ENCODE measurements around the gene ZNF385A. TPM values are rescaled to one million over a fixed set of nuclear protein-coding genes. Genes with fewer than 3 reads are reported as not detected.

Gene ZNF385A
- total and polyA plus RNA-seq, 2 experiments from 2014 or later: 10.9 to 21.7 TPM

- Histone ChIP-seq H3K27ac (ENCODE audit: low read depth) (no peak overlapping the region), H3K4me1 (ENCODE audit: insufficient read depth) (peaks cover 12% of the 10 kb centered on the region), H3K36me3 (ENCODE audit: insufficient read depth) (no peaks in the 10 kb centered on the region), H3K9me2 (ENCODE audit: insufficient read depth) (no peaks in the 10 kb centered on the region), H2AFZ (no peak overlapping the region), H3K27me3 (ENCODE audit: insufficient read depth) (peaks cover 34% of the 10 kb centered on the region), H3K4me3 (no peak overlapping the region), H4K20me1 (replicated peaks; ENCODE audit: insufficient read depth) (no peaks in the 10 kb centered on the region; the same call in 1 of the 2 replicates), H3K4me2 (no peak overlapping the region), H3K79me2 (replicated peaks; ENCODE audit: insufficient read depth) (no peaks in the 10 kb centered on the region), H3F3A (replicated peaks; ENCODE audit: low read depth) (peaks cover 2% of the 10 kb centered on the region; the same call in 1 of the 2 replicates)
- Mint-ChIP-seq H3K27me3 (ENCODE audit: insufficient read depth, low read depth, poor library complexity) (peaks cover 28% of the 10 kb centered on the region), H3K9me3 (no peaks in the 10 kb centered on the region), H3K36me3 (ENCODE audit: low read depth) (peaks cover 23% of the 10 kb centered on the region), H3K4me1 (peaks cover 31% of the 10 kb centered on the region), H3K27ac (no peak overlapping the region), H3K4me3 (no peak overlapping the region)
- TF ChIP-seq NANOG (IDR thresholded peaks at IDR 0.05; ENCODE audit: borderline replicate concordance): no peak
- TF ChIP-seq ZNF462 (CRISPR knock-in tag; IDR thresholded peaks at IDR 0.05): no peak
- TF ChIP-seq EZH2phosphoT487 (IDR thresholded peaks at IDR 0.05; ENCODE audit: unreplicated experiment): no peak
- no peak for TF ChIP-seq ZNF331 (CRISPR knock-in tag; IDR thresholded peaks at IDR 0.05; ENCODE audit: low read depth)
- no peak for TF ChIP-seq ZNF114 (CRISPR knock-in tag; IDR thresholded peaks at IDR 0.05)
- TF ChIP-seq, protein P1, sequence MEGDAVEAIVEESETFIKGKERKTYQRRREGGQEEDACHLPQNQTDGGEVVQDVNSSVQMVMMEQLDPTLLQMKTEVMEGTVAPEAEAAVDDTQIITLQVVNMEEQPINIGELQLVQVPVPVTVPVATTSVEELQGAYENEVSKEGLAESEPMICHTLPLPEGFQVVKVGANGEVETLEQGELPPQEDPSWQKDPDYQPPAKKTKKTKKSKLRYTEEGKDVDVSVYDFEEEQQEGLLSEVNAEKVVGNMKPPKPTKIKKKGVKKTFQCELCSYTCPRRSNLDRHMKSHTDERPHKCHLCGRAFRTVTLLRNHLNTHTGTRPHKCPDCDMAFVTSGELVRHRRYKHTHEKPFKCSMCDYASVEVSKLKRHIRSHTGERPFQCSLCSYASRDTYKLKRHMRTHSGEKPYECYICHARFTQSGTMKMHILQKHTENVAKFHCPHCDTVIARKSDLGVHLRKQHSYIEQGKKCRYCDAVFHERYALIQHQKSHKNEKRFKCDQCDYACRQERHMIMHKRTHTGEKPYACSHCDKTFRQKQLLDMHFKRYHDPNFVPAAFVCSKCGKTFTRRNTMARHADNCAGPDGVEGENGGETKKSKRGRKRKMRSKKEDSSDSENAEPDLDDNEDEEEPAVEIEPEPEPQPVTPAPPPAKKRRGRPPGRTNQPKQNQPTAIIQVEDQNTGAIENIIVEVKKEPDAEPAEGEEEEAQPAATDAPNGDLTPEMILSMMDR (conservative IDR thresholded peaks at IDR 0.05; ENCODE audit: low read depth in 2 of 2): no peak
- TF ChIP-seq, protein P2, sequence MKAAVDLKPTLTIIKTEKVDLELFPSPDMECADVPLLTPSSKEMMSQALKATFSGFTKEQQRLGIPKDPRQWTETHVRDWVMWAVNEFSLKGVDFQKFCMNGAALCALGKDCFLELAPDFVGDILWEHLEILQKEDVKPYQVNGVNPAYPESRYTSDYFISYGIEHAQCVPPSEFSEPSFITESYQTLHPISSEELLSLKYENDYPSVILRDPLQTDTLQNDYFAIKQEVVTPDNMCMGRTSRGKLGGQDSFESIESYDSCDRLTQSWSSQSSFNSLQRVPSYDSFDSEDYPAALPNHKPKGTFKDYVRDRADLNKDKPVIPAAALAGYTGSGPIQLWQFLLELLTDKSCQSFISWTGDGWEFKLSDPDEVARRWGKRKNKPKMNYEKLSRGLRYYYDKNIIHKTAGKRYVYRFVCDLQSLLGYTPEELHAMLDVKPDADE (IDR thresholded peaks at IDR 0.05): no peak
- no peak for TF ChIP-seq POLR2AphosphoS5 (IDR thresholded peaks at IDR 0.05; ENCODE audit: low read depth)
- no peak for TF ChIP-seq EZH2 (IDR thresholded peaks at IDR 0.05; ENCODE audit: low read depth, unreplicated experiment)
- no peak for TF ChIP-seq CREB1 (CRISPR knock-in tag; IDR thresholded peaks at IDR 0.05; ENCODE audit: low read depth)
- no peak for TF ChIP-seq REST (IDR thresholded peaks at IDR 0.05; ENCODE audit: unreplicated experiment)
- no peak for TF ChIP-seq STAT1 (IDR thresholded peaks at IDR 0.05; ENCODE audit: unreplicated experiment)
- TF ChIP-seq JUNB (IDR thresholded peaks at IDR 0.05; ENCODE audit: unreplicated experiment): no peak
- DNase-seq (ENCODE audit: low spot score) (no peak), ATAC-seq (no peak)
These were observed 10.6 kb downstream of the ZNF385A start for GRCh38 chr12:54373649-54374561.
